ENCODE results near the gene SHROOM1. TPM values are rescaled to one million over a fixed set of nuclear protein-coding genes. Genes with fewer than 3 reads are reported as not detected.

Gene SHROOM1
- total and polyA plus RNA-seq, 2 of the 8 experiments (the other 6 are each of a cell fraction or from before 2014, with no cell fraction given): 3.9 to 5.2 TPM

- Histone ChIP-seq H3K9ac (replicated peaks in 1 of 4; ENCODE audit: extremely low read depth in 1 of 4, low read depth in 3 of 4, low read length in 3 of 4) (peak overlapping the region in 1 of 4 experiments; percentile 64; a peak in 1 of 7 replicates), H3K4me2 (ENCODE audit: insufficient read depth in 1 of 2, low read depth in 2 of 2, low read length in 2 of 2) (peak overlapping the region; percentile 92 to 94), H3K79me2 (ENCODE audit: control insufficient read depth in 1 of 2, insufficient read depth in 2 of 2, low read length in 2 of 2) (peaks cover 0 to 7% of the 10 kb centered on the region in 2 experiments; a peak in 1 of 4 replicates), H4K8ac (ENCODE audit: extremely low read depth, insufficient read depth, low read length) (peak overlapping the region; percentile 31; the same call in 1 of the 2 replicates), H3K56ac (replicated peaks; ENCODE audit: insufficient read length, low read depth, low read length) (no peak overlapping the region), H3K36me3 (ENCODE audit: control insufficient read depth in 2 of 4, insufficient read depth in 4 of 4, low read length in 3 of 4) (no peaks in the 10 kb centered on the region), H3K79me1 (ENCODE audit: low read depth, low read length) (no peaks in the 10 kb centered on the region; the same call in 1 of the 2 replicates), H3K4me1 (replicated peaks in 1 of 4; ENCODE audit: control insufficient read depth in 3 of 4, insufficient read depth in 4 of 4, low read length in 3 of 4) (peaks cover 0 to 12% (median 3%) of the 10 kb centered on the region in 4 experiments; a peak in 5 of 7 replicates), H2BK12ac (ENCODE audit: low read depth, low read length) (no peak overlapping the region), H3K23me2 (ENCODE audit: low read depth, low read length) (peaks cover 10% of the 10 kb centered on the region), H2BK20ac (ENCODE audit: low read length) (no peak overlapping the region), H4K91ac (replicated peaks; ENCODE audit: insufficient read length, low read length) (no peak overlapping the region), H3K27me3 (replicated peaks in 1 of 4; ENCODE audit: control insufficient read depth in 3 of 4, extremely low read depth in 1 of 4, insufficient read depth in 3 of 4, low read length in 3 of 4) (peaks cover 2 to 51% (median 34%) of the 10 kb centered on the region in 4 experiments), H4K5ac (ENCODE audit: insufficient read length, low read depth, low read length) (no peak overlapping the region), H2BK15ac (ENCODE audit: low read length) (no peak overlapping the region), H3K18ac (ENCODE audit: extremely low read depth, low read length) (no peak overlapping the region), H4K20me1 (replicated peaks in 1 of 2; ENCODE audit: control insufficient read depth in 1 of 2, insufficient read depth in 2 of 2, low read length in 2 of 2) (peaks cover 3 to 9% of the 10 kb centered on the region in 2 experiments), H2AFZ (ENCODE audit: low read length) (no peak overlapping the region; the same call in 1 of the 2 replicates), H2BK120ac (replicated peaks; ENCODE audit: low read depth, low read length) (no peak overlapping the region), H2AK5ac (ENCODE audit: low read depth, low read length) (no peak overlapping the region), H3K23ac (ENCODE audit: insufficient read length) (no peak overlapping the region), H2BK5ac (ENCODE audit: low read depth, low read length) (no peak overlapping the region), H3K27ac (ENCODE audit: low read depth, low read length) (no peak overlapping the region), H3K9me3 (ENCODE audit: insufficient read depth in 2 of 2, low read depth in 1 of 2, low read length in 1 of 2) (no peaks in the 10 kb centered on the region), H3K14ac (ENCODE audit: insufficient read length) (no peak overlapping the region), H3K4me3 (ENCODE audit: extremely low read depth in 1 of 4, insufficient read depth in 2 of 4, low read depth in 3 of 4, low read length in 4 of 4) (peak overlapping the region; percentile 68 to 75 (median 73)), H3K4ac (replicated peaks; ENCODE audit: insufficient read length, low read depth, low read length) (no peak overlapping the region)
- 1% methylated on average over 19 of the region's 40 CpGs; no CpG with 5 or more reads in 1 of the 2 experiments for WGBS, 2 experiments (ENCODE audit: extremely low coverage in 1 of 2, insufficient coverage in 1 of 2, insufficient read length in 1 of 2, insufficient replicate concordance in 2 of 2, low coverage in 1 of 2, low lambda C conversion rate in 2 of 2, missing lambda C conversion rate in 1 of 2)
- FAIRE-seq (no peak), DNase-seq (ENCODE audit: low read depth in 1 of 2, low spot score in 2 of 2) (no peak)
- 0 out of 4 replicates have a peak, but pooled peaks of 1 of the 2 experiments have one; percentile 6 for TF ChIP-seq SIN3A (conservative IDR thresholded peaks at IDR 0.05 in 1 of 2, IDR thresholded peaks at IDR 0.05 in 1 of 2; ENCODE audit: low read depth in 1 of 2, low read length in 2 of 2)
- no peak for TF ChIP-seq RFX5 (IDR thresholded peaks at IDR 0.05; ENCODE audit: borderline replicate concordance, low read depth, low read length)
- POLR2A ChIA-PET (ENCODE audit: partially characterized antibody): interaction anchor here (1.0 to 2.7 kb wide), 3 partner anchors 20 to 46 kb away, joined by 3 to 8 read pairs (median 3); partner anchors contain the start of gene CCNI2
- CTCF ChIA-PET (ENCODE audit: partially characterized antibody): interaction anchor here (1.2 to 6.6 kb wide), 7 partner anchors 11 to 45 kb away, joined by 3 to 58 read pairs (median 7); no protein-coding TSS in a partner anchor
Observed at GRCh38 chr5:132776938-132777208, 53.6 kb downstream of the SHROOM1 start.

Data from H1 (cell line).